Muscle layer of duodenum (tissue), 2 donors: Measurements from ENCODE around the gene FGF2.

Experiments
- H3K27ac ChIP-seq: one replicate; pipeline ENCODE4 v1.7.0; 2013; ENCODE audit warnings: mild to moderate bottlenecking, low read length
- H3K27me3 ChIP-seq: one replicate; pipeline ENCODE4 v1.7.0; 2013; ENCODE audit warnings: low read depth, mild to moderate bottlenecking, control low read depth, low read length
- H3K36me3 ChIP-seq, 2 donors: one replicate each; pipeline ENCODE4 v1.7.0; 2013; ENCODE audit warnings: low read length in 2 of 2, control low read depth in 1 of 2, mild to moderate bottlenecking in 1 of 2; ENCODE audit not compliant: insufficient read depth in 2 of 2, control insufficient read depth in 1 of 2
- H3K4me1 ChIP-seq, 2 donors: one replicate each; pipeline ENCODE4 v1.7.0; 2013; ENCODE audit warnings: low read length in 2 of 2, mild to moderate bottlenecking in 2 of 2, control low read depth in 1 of 2, moderate library complexity in 1 of 2; ENCODE audit not compliant: insufficient read depth in 2 of 2, control insufficient read depth in 1 of 2
- H3K4me3 ChIP-seq, 2 donors: one replicate each; pipeline ENCODE4 v1.7.0; 2013; ENCODE audit warnings: low read length in 2 of 2, low read depth in 1 of 2, mild to moderate bottlenecking in 1 of 2
- H3K9me3 ChIP-seq, 2 donors: one replicate each; pipeline ENCODE4 v1.7.0; 2013; ENCODE audit warnings: low read length in 2 of 2, control low read depth in 1 of 2, mild to moderate bottlenecking in 1 of 2; ENCODE audit not compliant: control insufficient read depth in 1 of 2
- donor health status: healthy.

Gene FGF2

GRCh38 chr4:122896270-122896669 is 69.6 kb downstream of the FGF2 start:
- peaks cover 0 to 4% of the 10 kb centered on the region in 2 donors for H3K4me1 ChIP-seq
- peaks cover 0 to 13% of the 10 kb centered on the region in 2 donors for H3K36me3 ChIP-seq
- no peaks in the 10 kb centered on the region for H3K9me3 ChIP-seq
- H3K27me3 ChIP-seq, result no peaks in the 10 kb centered on the region
- no peak overlapping the region for H3K27ac ChIP-seq
- H3K4me3 ChIP-seq, result no peak overlapping the region

- Histone ChIP-seq H3K4me1 (peaks cover 0 to 4% of the 10 kb centered on the region in 2 donors), H3K27ac (no peak overlapping the region), H3K9me3 (no peaks in the 10 kb centered on the region), H3K4me3 (no peak overlapping the region), H3K27me3 (no peaks in the 10 kb centered on the region), H3K36me3 (peaks cover 0 to 4% of the 10 kb centered on the region in 2 donors)
These were observed 71.9 kb downstream of the FGF2 start for GRCh38 chr4:122898370-122899150.

DNA sequence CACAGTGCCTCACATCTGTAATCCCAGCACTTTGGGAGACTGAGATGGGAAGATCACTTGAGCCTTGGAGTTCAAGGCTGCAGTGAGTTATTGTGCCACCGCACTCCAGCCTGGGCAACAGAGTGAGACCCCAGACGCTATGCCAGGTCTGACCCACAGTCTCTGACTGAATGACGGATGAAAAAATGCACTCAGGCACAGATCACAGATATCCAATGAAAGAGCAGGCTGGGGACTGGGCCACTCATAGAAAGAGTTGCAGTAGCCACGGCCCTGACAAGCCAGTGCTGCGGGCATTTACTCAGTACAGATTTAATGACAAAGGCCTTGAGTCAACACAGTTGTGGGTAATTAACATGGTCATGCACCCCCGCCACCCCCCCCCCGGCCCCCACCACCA is 73.1 kb downstream of the FGF2 start:
- Histone ChIP-seq H3K36me3 (peaks cover 0 to 4% of the 10 kb centered on the region in 2 donors), H3K4me3 (no peak overlapping the region), H3K27me3 (no peaks in the 10 kb centered on the region), H3K27ac (no peak overlapping the region), H3K9me3 (no peaks in the 10 kb centered on the region), H3K4me1 (peaks cover 0 to 4% of the 10 kb centered on the region in 2 donors)

DNA sequence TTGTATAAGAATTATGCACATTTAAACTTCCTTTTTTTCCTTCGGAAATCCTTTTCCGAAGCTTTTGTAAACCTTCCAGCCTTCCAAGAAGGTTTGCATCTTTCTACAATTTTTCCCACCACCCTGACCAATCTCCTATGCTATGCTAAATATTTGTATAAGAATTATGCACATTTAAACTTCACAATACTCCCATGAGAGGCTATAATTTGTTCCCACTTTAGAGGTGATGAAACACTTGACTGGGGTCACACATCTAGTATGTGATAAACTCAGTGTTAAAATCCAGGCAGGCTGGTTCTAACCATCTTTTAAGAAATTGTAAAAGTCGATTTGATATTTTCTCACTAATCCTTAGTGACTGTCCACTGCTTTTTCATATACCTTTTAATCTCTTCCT is 73.7 kb downstream of the FGF2 start:
- Histone ChIP-seq H3K27ac (no peak overlapping the region), H3K36me3 (peaks cover 0 to 4% of the 10 kb centered on the region in 2 donors), H3K9me3 (no peaks in the 10 kb centered on the region), H3K4me1 (peaks cover 0 to 4% of the 10 kb centered on the region in 2 donors), H3K4me3 (no peak overlapping the region), H3K27me3 (no peaks in the 10 kb centered on the region)

- Histone ChIP-seq H3K36me3 (peaks cover 0 to under 1% of the 10 kb centered on the region in 2 donors), H3K27me3 (no peaks in the 10 kb centered on the region), H3K4me1 (peaks cover 0 to 4% of the 10 kb centered on the region in 2 donors), H3K9me3 (no peaks in the 10 kb centered on the region), H3K4me3 (no peak overlapping the region), H3K27ac (no peak overlapping the region)
These were observed 74.8 kb downstream of the FGF2 start for GRCh38 chr4:122901247-122902010.

- no peaks in the 10 kb centered on the region for H3K4me1 ChIP-seq
- H3K4me3 ChIP-seq, result no peak overlapping the region
- no peaks in the 10 kb centered on the region for H3K36me3 ChIP-seq
- no peak overlapping the region for H3K27ac ChIP-seq
- H3K27me3 ChIP-seq, result no peaks in the 10 kb centered on the region
- no peaks in the 10 kb centered on the region for H3K9me3 ChIP-seq
These were observed 77.2 kb downstream of the FGF2 start for GRCh38 chr4:122903766-122904288.

DNA sequence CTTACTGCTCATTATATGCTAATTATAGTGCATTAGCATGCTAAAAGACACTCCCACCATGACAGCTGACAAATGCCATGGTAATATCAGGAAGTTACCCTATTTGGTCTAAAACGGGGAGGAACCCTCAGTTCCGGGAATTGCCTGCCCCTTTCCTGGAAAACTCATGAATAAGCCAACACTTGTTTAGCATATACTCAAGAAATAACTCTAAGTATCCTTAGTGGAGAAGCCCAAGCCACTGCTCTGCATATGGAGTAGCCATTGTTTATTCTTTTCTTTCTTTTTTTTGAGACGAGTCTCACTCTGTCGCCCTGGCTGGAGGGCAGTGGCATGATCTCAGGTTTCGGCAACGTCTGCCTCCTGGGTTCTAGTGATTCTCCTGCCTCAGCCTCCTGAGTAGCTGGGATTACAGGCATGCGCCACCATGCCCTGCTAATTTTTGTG is 80.3 kb downstream of the FGF2 start:
- H3K9me3 ChIP-seq, result no peaks in the 10 kb centered on the region
- H3K4me3 ChIP-seq, result no peak overlapping the region
- H3K27ac ChIP-seq, result no peak overlapping the region
- H3K27me3 ChIP-seq, result no peaks in the 10 kb centered on the region
- H3K4me1 ChIP-seq, result no peaks in the 10 kb centered on the region
- H3K36me3 ChIP-seq, result no peaks in the 10 kb centered on the region

- no peaks in the 10 kb centered on the region for H3K36me3 ChIP-seq
These were observed 81.6 kb downstream of the FGF2 start for GRCh38 chr4:122908223-122908622.

DNA sequence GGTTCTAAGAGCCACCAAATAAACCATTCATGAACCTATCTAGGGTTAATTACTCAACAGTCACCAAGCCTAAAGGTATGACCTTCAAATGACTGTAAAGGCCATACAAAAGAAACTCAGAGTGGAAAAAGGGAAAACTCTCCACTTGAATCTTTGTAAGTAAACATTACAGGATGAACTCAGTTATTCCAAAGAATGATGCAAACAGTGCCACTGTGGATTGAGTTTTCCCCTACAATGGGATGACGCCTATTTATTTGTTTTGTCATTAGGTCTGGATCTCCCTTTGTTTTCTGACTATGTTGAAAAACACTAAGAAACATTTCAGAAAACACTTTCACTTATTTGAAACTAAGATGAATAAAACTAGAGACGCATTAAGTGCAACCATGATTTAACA is 83.1 kb downstream of the FGF2 start:
- H3K9me3 ChIP-seq, result no peaks in the 10 kb centered on the region
- no peak overlapping the region for H3K4me3 ChIP-seq
- no peak overlapping the region for H3K27ac ChIP-seq
- no peaks in the 10 kb centered on the region for H3K36me3 ChIP-seq
- H3K27me3 ChIP-seq, result no peaks in the 10 kb centered on the region
- no peaks in the 10 kb centered on the region for H3K4me1 ChIP-seq

More at GRCh38 chr4:122908223-122908622, 81.6 kb downstream of the FGF2 start:
- H3K27ac ChIP-seq, result no peak overlapping the region
- H3K27me3 ChIP-seq, result no peaks in the 10 kb centered on the region
- no peaks in the 10 kb centered on the region for H3K4me1 ChIP-seq
- no peaks in the 10 kb centered on the region for H3K9me3 ChIP-seq
- H3K4me3 ChIP-seq, result no peak overlapping the region

- Histone ChIP-seq H3K36me3 (no peaks in the 10 kb centered on the region), H3K27me3 (no peaks in the 10 kb centered on the region), H3K27ac (no peak overlapping the region), H3K9me3 (no peaks in the 10 kb centered on the region), H3K4me3 (no peak overlapping the region), H3K4me1 (no peaks in the 10 kb centered on the region)
These were observed 85.0 kb downstream of the FGF2 start for GRCh38 chr4:122911588-122911987.

- Histone ChIP-seq H3K36me3 (no peaks in the 10 kb centered on the region), H3K27ac (no peak overlapping the region)
These were observed 86.4 kb downstream of the FGF2 start for GRCh38 chr4:122912810-122913575.

More at GRCh38 chr4:122912810-122913575, 86.4 kb downstream of the FGF2 start:
- no peaks in the 10 kb centered on the region for H3K27me3 ChIP-seq
- H3K9me3 ChIP-seq, result no peaks in the 10 kb centered on the region
- H3K4me1 ChIP-seq, result no peaks in the 10 kb centered on the region
- no peak overlapping the region for H3K4me3 ChIP-seq
